Loucy (cell line): ENCODE measurements around the gene DBNDD1.

Source experiments
- H2AFZ ChIP-seq: fragments of 200-600 bp; sonication (generic); 2 replicates; pipeline ENCODE4 v1.6.0; 2016; ENCODE audit warnings: antibody characterized with exemption, mild to moderate bottlenecking, low read length, moderate library complexity
- H3F3A ChIP-seq: fragments of 200-600 bp; 2 replicates; pipeline ENCODE4 v1.6.0; 2016; ENCODE audit warnings: antibody characterized with exemption, low read depth, mild to moderate bottlenecking
- H3K27me3 ChIP-seq: fragments of 200-600 bp; sonication (generic); 2 replicates; pipeline ENCODE4 v1.6.1; 2014; ENCODE audit warnings: low read length, mild to moderate bottlenecking; ENCODE audit not compliant: insufficient read depth, poor library complexity, severe bottlenecking
- H3K36me3 ChIP-seq: fragments of 200-600 bp; sonication (generic); 2 replicates; pipeline ENCODE4 v1.6.1; 2016; ENCODE audit warnings: low read length; ENCODE audit not compliant: insufficient read depth
- H3K4me1 ChIP-seq: fragments of 200-600 bp; sonication (generic); 2 replicates; pipeline ENCODE4 v1.5.1; 2014; ENCODE audit warnings: low read length, mild to moderate bottlenecking; ENCODE audit not compliant: insufficient read depth, poor library complexity, severe bottlenecking
- H3K4me2 ChIP-seq: fragments of 200-600 bp; sonication (generic); 2 replicates; pipeline ENCODE4 v1.6.0; 2014; ENCODE audit warnings: antibody characterized with exemption, low read length, low read depth, mild to moderate bottlenecking; ENCODE audit not compliant: poor library complexity, severe bottlenecking
- H3K4me3 ChIP-seq: fragments of 200-600 bp; sonication (generic); 2 replicates; pipeline ENCODE4 v1.5.1; 2014; ENCODE audit warnings: low read length, mild to moderate bottlenecking, mixed read lengths; ENCODE audit not compliant: poor library complexity, severe bottlenecking
- H3K79me2 ChIP-seq: fragments of 200-600 bp; sonication (generic); 2 replicates; pipeline ENCODE4 v1.6.1; 2014; ENCODE audit warnings: low read length; ENCODE audit not compliant: insufficient read depth
- H3K9ac ChIP-seq: fragments of 200-600 bp; sonication (generic); 2 replicates; pipeline ENCODE4 v1.6.0; 2014; ENCODE audit warnings: mild to moderate bottlenecking, low read depth, low read length, moderate library complexity; ENCODE audit not compliant: poor library complexity, severe bottlenecking
- H3K9me2 ChIP-seq: fragments of 200-600 bp; sonication (generic); replicated peaks from 2 replicates; pipeline ENCODE4 v1.6.1; 2016; ENCODE audit warnings: low read depth, low read length, mixed read lengths
- H3K9me3 ChIP-seq: fragments of 200-600 bp; sonication (generic); 2 replicates; pipeline ENCODE4 v1.6.1; 2014; ENCODE audit warnings: mild to moderate bottlenecking, antibody characterized with exemption, low read length, low read depth; ENCODE audit not compliant: insufficient read depth
- H4K20me1 ChIP-seq: fragments of 200-600 bp; sonication (generic); 2 replicates; pipeline ENCODE4 v1.6.0; 2014; ENCODE audit warnings: antibody characterized with exemption, low read length, mild to moderate bottlenecking; ENCODE audit not compliant: insufficient read depth, poor library complexity, severe bottlenecking
- EZH2phosphoT487 ChIP-seq: fragments of 200-600 bp; IDR thresholded peaks from 2 replicates; pipeline ENCODE4 v1.6.1; 2018; ENCODE audit warnings: antibody characterized with exemption, mild to moderate bottlenecking, moderate library complexity, borderline replicate concordance
- TF ChIP-seq, protein P1 (sequence below): fragments of 200-600 bp; sonication (generic); conservative IDR thresholded peaks from 2 replicates; pipeline ENCODE4 v1.5.1; 2014; ENCODE audit warnings: mild to moderate bottlenecking, antibody characterized with exemption, low read length

The DBNDD1 gene

DNA sequence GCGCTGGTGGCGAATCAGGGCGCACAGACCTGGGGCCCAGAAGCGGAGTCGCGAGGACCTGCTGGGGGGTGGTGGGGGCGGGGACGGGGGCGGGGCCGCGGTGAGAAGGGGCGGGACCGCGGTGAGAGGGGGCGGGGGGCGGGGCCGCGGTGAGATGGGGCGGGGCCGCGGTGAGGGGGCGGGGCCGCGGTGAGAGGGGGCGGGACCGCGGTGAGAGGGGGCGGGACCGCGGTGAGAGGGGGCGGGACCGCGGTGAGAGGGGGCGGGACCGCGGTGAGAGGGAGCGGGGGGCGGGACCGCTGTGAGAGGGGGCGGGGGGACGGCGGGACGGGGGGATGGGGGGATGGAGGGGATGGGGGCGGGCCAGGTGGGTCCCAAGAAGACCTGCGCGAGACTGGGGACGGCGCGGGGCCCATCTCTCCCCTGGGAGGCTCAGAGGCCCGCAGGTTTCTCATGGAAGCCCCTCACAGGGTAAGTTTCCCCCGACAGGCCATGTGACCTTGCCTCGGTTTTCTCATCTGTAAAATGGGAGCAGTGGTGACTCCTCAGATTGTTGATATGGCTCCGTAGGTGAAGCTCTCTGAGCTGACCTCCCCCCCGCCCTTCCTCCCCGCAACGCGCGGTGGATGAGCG, 28.6 kb upstream of the DBNDD1 start:
- Histone ChIP-seq H3K9ac (no peak overlapping the region), H3F3A (no peaks in the 10 kb centered on the region), H3K27me3 (no peaks in the 10 kb centered on the region), H3K4me1 (no peaks in the 10 kb centered on the region), H4K20me1 (no peaks in the 10 kb centered on the region), H3K9me2 (no peaks in the 10 kb centered on the region), H3K4me2 (no peak overlapping the region), H2AFZ (no peak overlapping the region), H3K36me3 (no peaks in the 10 kb centered on the region), H3K9me3 (no peaks in the 10 kb centered on the region), H3K79me2 (no peaks in the 10 kb centered on the region), H3K4me3 (no peak overlapping the region)
- TF ChIP-seq EZH2phosphoT487 = no peak
- TF ChIP-seq, protein P1, sequence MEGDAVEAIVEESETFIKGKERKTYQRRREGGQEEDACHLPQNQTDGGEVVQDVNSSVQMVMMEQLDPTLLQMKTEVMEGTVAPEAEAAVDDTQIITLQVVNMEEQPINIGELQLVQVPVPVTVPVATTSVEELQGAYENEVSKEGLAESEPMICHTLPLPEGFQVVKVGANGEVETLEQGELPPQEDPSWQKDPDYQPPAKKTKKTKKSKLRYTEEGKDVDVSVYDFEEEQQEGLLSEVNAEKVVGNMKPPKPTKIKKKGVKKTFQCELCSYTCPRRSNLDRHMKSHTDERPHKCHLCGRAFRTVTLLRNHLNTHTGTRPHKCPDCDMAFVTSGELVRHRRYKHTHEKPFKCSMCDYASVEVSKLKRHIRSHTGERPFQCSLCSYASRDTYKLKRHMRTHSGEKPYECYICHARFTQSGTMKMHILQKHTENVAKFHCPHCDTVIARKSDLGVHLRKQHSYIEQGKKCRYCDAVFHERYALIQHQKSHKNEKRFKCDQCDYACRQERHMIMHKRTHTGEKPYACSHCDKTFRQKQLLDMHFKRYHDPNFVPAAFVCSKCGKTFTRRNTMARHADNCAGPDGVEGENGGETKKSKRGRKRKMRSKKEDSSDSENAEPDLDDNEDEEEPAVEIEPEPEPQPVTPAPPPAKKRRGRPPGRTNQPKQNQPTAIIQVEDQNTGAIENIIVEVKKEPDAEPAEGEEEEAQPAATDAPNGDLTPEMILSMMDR = no peak

DNA sequence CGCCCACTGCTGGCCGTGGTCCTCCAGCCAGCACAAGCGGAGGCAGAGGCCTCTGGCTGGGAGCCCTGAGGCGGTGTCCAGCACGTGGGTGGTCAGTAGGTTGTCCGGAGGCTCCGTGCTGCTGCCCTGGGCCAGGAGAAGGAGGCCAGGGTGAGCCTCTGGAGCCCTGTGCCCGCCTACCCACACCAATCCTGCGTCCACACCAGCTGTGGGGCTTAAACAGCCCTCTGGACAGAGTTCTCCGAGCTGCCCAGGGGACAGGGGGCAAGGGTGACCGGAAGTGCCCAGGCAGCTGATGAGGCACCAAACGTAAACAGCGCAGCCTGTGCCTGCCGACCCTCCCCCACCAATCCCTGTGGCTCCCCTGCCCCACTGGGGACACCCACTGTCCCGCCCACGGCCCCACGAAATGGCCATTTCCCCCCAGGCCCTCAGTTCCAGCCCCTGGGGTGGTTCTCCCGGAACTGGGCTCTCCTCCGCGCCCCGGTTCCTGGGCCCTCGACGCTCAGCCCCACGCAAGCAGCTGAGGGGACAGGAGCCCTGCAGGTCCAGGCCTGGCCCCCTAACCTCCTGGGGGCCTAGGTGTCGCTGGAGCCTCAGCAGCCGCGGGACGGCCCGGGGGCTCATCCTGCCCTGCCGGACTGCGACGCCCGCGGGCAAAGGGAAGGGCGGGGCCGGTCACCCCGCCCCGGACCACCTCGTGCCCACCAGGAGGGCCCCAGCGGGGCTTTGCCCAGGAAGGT, 27.9 kb upstream of the DBNDD1 start:
- Histone ChIP-seq H3K4me3 (no peak overlapping the region), H3K9me3 (no peaks in the 10 kb centered on the region), H3K4me1 (no peaks in the 10 kb centered on the region), H3K79me2 (no peaks in the 10 kb centered on the region), H2AFZ (no peak overlapping the region), H3K9me2 (no peaks in the 10 kb centered on the region), H3F3A (no peaks in the 10 kb centered on the region), H3K27me3 (no peaks in the 10 kb centered on the region), H3K36me3 (no peaks in the 10 kb centered on the region), H3K9ac (no peak overlapping the region), H3K4me2 (no peak overlapping the region), H4K20me1 (no peaks in the 10 kb centered on the region)
- no peak for TF ChIP-seq EZH2phosphoT487
- TF ChIP-seq, protein P1 = no peak

DNA sequence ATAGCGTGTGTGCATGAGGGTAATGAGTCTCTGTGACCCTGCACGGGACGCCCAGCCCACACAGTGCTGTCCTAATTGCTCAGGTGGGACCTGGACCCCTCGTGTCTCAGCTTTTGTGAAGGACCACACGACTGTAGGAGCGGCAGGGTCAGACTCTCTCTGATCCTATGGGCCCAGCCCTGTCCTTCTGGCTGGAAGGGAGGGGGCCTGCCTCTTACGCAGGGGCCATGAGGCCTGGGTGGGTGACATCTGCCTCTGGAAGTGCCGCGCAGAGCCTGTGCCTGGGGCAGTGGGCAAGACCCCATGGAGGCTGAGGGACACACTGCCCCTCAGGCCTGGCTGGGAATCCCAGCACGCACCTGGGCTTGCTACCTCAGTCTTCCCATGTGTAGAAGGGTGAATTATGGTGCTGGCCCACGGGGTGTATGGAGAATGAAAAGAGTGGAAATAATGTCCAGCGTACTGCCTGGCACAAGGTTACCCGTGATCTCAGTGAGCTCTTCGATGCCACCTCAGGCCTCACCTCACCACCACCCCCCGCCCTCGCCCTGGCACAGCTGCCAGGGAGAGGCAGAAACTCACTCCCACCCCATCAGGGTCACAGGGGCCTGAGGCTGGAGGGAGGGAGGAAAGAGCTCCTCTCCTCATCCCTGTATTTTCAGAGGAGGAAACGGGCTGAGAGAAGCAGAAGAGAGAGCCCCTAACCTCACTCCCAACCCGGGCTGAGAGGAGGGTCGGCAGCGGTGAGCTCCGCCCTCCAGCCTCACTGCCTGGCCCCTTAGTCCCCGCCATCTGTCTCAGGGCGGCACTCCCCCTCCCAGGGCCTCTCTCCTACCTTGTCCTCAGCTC, 27.1 kb upstream of the DBNDD1 start:
- Histone ChIP-seq H4K20me1 (no peaks in the 10 kb centered on the region), H3K4me3 (no peak overlapping the region), H2AFZ (no peak overlapping the region), H3K27me3 (no peaks in the 10 kb centered on the region), H3F3A (no peaks in the 10 kb centered on the region), H3K4me1 (no peaks in the 10 kb centered on the region), H3K4me2 (no peak overlapping the region), H3K36me3 (no peaks in the 10 kb centered on the region), H3K9me2 (no peaks in the 10 kb centered on the region), H3K9me3 (no peaks in the 10 kb centered on the region), H3K79me2 (no peaks in the 10 kb centered on the region), H3K9ac (no peak overlapping the region)
- TF ChIP-seq, protein P1 = no peak
- TF ChIP-seq EZH2phosphoT487 = no peak
